DOHH2 (cell line): ENCODE data around the gene ZNF792.

Experiments
- H3F3A ChIP-seq: fragments of 200-600 bp; sonication (generic), shearing (Covaris generic); 2 replicates; pipeline ENCODE4 v1.6.0; 2016; ENCODE audit warnings: antibody characterized with exemption, mild to moderate bottlenecking; ENCODE audit not compliant: control insufficient read depth, insufficient read depth
- H3K27ac ChIP-seq: fragments of 200-600 bp; sonication (generic); 2 replicates; pipeline ENCODE4 v1.5.1; 2014; ENCODE audit warnings: low read depth, mild to moderate bottlenecking, low read length, moderate library complexity
- H3K27me3 ChIP-seq: fragments of 200-600 bp; sonication (generic); 2 replicates; pipeline ENCODE4 v1.6.1; 2014; ENCODE audit warnings: mild to moderate bottlenecking, low read length, mixed read lengths; ENCODE audit not compliant: control insufficient read depth
- H3K36me3 ChIP-seq: fragments of 200-600 bp; sonication (generic); 2 replicates; pipeline ENCODE4 v1.6.1; 2014; ENCODE audit warnings: mild to moderate bottlenecking, low read length, moderate library complexity, mixed read lengths; ENCODE audit not compliant: control insufficient read depth
- H3K4me1 ChIP-seq: fragments of 200-600 bp; sonication (generic); 2 replicates; pipeline ENCODE4 v1.6.1; 2014; ENCODE audit warnings: mild to moderate bottlenecking, low read length, mixed read lengths; ENCODE audit not compliant: control insufficient read depth
- H3K4me2 ChIP-seq: fragments of 200-600 bp; sonication (generic); 2 replicates; pipeline ENCODE4 v1.6.0; 2014; ENCODE audit warnings: mild to moderate bottlenecking, low read length, moderate library complexity
- H3K4me3 ChIP-seq: fragments of 200-600 bp; sonication (generic); 2 replicates; pipeline ENCODE4 v1.5.1; 2014; ENCODE audit warnings: mild to moderate bottlenecking, low read length, mixed read lengths
- H3K79me2 ChIP-seq: fragments of 200-600 bp; sonication (generic); 2 replicates; pipeline ENCODE4 v1.6.1; 2014; ENCODE audit warnings: mild to moderate bottlenecking, low read length, mixed read lengths; ENCODE audit not compliant: control insufficient read depth
- H3K9me2 ChIP-seq: fragments of 200-600 bp; sonication (generic); replicated peaks from 2 replicates; pipeline ENCODE4 v1.6.1; 2014; ENCODE audit warnings: mild to moderate bottlenecking, low read length, mixed read lengths; ENCODE audit not compliant: control insufficient read depth
- H3K9me3 ChIP-seq: fragments of 200-600 bp; sonication (generic); 2 replicates; pipeline ENCODE4 v1.6.1; 2014; ENCODE audit warnings: antibody characterized with exemption, low read length, mixed read lengths; ENCODE audit not compliant: control insufficient read depth, insufficient read depth
- H4K20me1 ChIP-seq: fragments of 200-600 bp; sonication (generic); 2 replicates; pipeline ENCODE4 v1.6.0; 2014; ENCODE audit warnings: low read depth, mild to moderate bottlenecking, antibody characterized with exemption, low read length, moderate library complexity; ENCODE audit not compliant: control insufficient read depth, insufficient read depth
- CTCF ChIP-seq: fragments of 200-600 bp; sonication (generic); IDR thresholded peaks from one replicate; pipeline ENCODE4 v1.5.1; 2014; ENCODE audit warnings: antibody characterized with exemption, mild to moderate bottlenecking, low read depth, low read length; ENCODE audit not compliant: poor library complexity, severe bottlenecking
- EZH2phosphoT487 ChIP-seq: fragments of 200-600 bp; sonication (generic); IDR thresholded peaks from 2 replicates; pipeline ENCODE4 v1.6.1; 2017; ENCODE audit warnings: borderline replicate concordance, mild to moderate bottlenecking, antibody characterized with exemption, low read length, moderate library complexity, mixed read lengths

ZNF792 gene

GRCh38 chr19:34961775-34962686 lies 2.0 kb downstream of the ZNF792 start:
- Histone ChIP-seq H3K4me1 (peaks cover 19% of the 10 kb centered on the region), H3K9me3 (peaks cover 43% of the 10 kb centered on the region), H3F3A (peaks cover 2% of the 10 kb centered on the region; the same call in 1 of the 2 replicates), H3K27me3 (no peaks in the 10 kb centered on the region), H3K9me2 (no peaks in the 10 kb centered on the region), H4K20me1 (no peaks in the 10 kb centered on the region), H3K79me2 (peaks cover 28% of the 10 kb centered on the region), H3K4me3 (peak overlapping the region; percentile 92), H3K36me3 (peaks cover 45% of the 10 kb centered on the region), H3K27ac (peak overlapping the region; percentile 51), H3K4me2 (peak overlapping the region; percentile 99)
- TF ChIP-seq EZH2phosphoT487: no peak
- TF ChIP-seq CTCF: no peak

- Histone ChIP-seq H3K9me3 (peaks cover 44% of the 10 kb centered on the region), H3K27ac (no peak overlapping the region), H3F3A (peaks cover 2% of the 10 kb centered on the region; the same call in 1 of the 2 replicates), H3K79me2 (peaks cover 28% of the 10 kb centered on the region), H4K20me1 (no peaks in the 10 kb centered on the region), H3K4me1 (peaks cover 19% of the 10 kb centered on the region), H3K36me3 (peaks cover 54% of the 10 kb centered on the region), H3K9me2 (no peaks in the 10 kb centered on the region), H3K4me3 (no peak overlapping the region), H3K4me2 (no peak overlapping the region), H3K27me3 (no peaks in the 10 kb centered on the region)
- TF ChIP-seq CTCF: no peak
- no peak for TF ChIP-seq EZH2phosphoT487
Measured at GRCh38 chr19:34960940-34961679, 2.9 kb downstream of the ZNF792 start.

GRCh38 chr19:34960103-34960805 lies 3.8 kb downstream of the ZNF792 start:
- Histone ChIP-seq H3K79me2 (peaks cover 28% of the 10 kb centered on the region), H3K9me3 (peaks cover 44% of the 10 kb centered on the region), H3K4me2 (no peak overlapping the region), H3K27me3 (no peaks in the 10 kb centered on the region), H3K27ac (no peak overlapping the region), H3K4me1 (peaks cover 19% of the 10 kb centered on the region), H3K4me3 (no peak overlapping the region), H3F3A (peaks cover 2% of the 10 kb centered on the region; the same call in 1 of the 2 replicates), H4K20me1 (no peaks in the 10 kb centered on the region), H3K36me3 (peaks cover 54% of the 10 kb centered on the region), H3K9me2 (no peaks in the 10 kb centered on the region)
- TF ChIP-seq EZH2phosphoT487 (no peak), CTCF (no peak)
